HG02610 (cell line): Measurements from ENCODE around the gene CTXND1.

Experiments used
- ATAC-seq: cut with Tn5 transposase; IDR thresholded peaks from one replicate; pipeline ENCODE4 v1.9.1; 2021; ENCODE audit warnings: mild to moderate bottlenecking, moderate library complexity; ENCODE audit not compliant: unreplicated experiment

CTXND1 gene

GRCh38 chr15:80183306-80183705, 68.7 kb downstream of the CTXND1 start:
- ATAC-seq, result no peak

DNA sequence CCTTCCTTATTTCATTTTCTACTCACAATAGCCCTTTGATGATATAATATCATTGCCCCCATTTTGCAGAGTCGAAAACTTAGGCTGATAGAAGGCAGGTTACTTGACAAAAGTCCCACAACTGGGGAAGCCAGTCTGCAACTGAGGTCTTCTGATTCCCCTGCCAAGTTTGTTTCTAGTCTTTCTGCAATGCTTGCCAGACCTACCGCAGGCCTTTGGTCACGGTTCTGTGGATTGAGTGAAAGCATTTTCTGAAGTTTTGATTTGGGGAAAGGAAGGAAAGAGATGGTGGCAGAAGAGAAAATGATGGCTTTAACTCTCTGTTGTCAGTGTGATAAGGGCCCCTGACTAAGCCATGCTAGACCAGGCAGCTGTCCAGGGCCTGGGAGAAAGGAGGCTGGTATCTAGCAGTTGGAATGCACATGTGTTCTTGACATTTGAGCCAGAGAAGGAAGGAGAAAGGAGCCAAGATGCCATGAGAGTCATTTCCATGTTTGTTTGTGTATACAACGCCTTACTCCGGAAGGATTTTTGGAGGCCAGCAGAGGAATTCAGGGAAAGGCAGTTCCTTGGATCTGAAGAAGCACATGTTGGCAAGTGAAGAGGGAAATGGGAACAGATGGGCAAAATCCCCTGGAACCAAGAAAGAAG, 69.3 kb downstream of the CTXND1 start:
- ATAC-seq, result no peak

GRCh38 chr15:80180986-80181385, 71.0 kb downstream of the CTXND1 start:
- no peak for ATAC-seq

- no peak for ATAC-seq
These were observed 71.5 kb downstream of the CTXND1 start for GRCh38 chr15:80180468-80180867.

DNA sequence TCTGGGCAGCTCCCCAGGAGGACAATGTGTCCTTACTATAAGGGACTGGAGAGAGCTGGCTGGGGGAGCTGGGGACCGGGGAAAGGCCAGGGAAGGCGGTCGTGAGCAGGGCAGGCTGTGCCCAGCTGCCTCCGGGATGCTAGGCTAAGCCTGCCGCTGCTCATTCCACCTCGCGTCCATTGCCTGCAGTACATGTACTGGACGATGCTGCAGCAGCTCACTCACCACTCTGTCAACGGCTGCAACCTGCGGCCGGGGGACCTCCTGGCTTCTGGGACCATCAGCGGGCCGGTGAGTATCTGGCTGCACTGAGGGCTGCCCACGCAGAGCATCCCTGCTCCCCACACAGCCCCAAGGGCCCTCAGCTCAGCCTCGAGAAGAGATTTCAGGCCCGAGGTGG, 72.1 kb downstream of the CTXND1 start:
- ATAC-seq, result no peak

GRCh38 chr15:80179025-80179759, 72.8 kb downstream of the CTXND1 start:
- no peak for ATAC-seq

DNA sequence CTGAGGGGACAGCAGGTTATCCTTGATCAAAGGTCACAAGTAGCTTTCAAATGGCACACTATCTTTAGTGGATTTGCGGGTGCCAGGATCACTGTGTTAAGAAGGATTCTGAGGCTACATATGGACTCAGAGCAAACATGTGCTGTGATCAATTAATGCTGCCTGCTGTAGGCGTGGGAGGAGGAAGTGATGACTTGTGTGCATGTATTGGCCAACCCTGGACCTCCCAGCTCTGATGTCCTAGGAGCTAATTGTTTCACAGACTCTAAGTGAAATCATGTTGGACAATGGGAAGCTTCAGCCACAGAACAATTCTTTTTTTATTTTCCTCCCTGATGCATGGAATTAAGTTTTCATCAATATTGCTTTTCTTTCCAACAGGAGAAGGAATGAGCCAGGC, 74.9 kb downstream of the CTXND1 start:
- ATAC-seq, result no peak

DNA sequence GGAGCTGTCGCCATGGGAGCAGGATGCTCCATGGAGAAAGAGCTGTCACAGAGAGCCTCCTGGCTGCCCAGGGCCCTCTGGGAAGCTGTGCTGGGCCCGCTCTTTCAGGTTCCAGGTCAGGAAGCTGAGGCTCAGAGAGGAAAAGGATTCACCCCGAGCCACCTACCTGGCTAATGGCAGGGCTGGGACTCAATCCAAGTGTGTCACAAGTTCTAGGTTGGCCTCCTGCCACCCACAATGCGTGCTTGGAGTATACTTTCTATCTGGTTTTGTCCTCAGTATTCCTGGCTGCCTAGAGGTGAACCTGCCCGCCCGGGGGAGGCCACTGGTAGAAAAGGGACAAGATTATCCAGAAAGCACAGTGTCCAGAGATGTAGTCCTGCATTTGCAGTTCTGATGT, 75.6 kb downstream of the CTXND1 start:
- ATAC-seq, result no peak

DNA sequence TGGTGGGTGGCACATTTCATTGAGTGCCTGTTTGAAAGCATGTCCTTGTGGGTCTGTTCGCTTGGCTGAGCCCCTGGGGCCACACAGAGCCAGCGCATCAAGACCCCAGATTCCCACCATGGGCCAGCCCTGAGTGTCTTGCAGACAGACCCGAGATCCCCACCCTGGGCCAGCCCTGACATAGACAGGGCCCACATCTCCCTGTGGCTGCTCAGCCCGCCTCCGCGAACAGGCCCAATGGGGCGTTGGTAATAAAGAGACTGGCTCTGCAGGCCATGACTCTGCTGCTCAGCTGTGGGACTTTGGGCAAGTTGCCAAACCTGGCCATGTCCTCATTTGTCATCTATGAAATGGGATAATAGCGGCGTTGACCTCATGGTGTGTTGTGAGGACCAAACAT, 76.6 kb downstream of the CTXND1 start:
- no peak for ATAC-seq

DNA sequence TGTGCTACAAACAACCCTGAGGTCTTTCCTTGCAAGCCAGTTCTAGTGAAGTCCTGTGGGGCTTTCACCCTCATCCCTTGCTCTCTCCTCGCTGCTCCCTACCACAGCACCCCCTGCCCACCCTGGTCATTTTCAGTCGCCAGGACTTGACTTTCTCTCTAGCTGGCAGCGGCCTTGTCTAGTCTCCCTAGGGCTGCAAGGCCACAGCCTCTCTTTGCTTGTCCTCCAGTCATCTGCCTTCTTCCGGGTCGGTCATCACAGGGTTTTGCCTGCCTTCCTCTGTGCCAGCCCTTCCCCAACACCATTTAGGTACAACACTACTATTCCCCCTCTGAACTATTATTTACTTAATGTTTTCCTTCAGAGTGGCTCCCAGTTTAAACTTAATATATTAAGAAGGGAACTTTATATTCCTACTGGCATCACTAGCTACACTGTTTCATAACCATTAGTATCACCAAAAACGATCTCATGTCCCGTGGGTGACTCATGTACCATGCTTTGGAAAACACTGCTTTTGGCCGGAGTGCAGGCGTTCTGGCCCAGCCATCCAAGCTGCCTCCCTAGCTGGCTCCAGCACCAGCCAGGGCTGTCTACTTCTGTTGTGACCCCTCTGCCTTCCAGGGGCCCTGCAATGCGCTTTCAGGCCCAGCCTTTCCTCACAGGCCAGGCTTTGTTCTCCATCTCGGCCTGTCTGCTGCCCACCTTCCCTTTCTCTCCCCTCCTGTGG, 77.8 kb downstream of the CTXND1 start:
- ATAC-seq, result no peak

DNA sequence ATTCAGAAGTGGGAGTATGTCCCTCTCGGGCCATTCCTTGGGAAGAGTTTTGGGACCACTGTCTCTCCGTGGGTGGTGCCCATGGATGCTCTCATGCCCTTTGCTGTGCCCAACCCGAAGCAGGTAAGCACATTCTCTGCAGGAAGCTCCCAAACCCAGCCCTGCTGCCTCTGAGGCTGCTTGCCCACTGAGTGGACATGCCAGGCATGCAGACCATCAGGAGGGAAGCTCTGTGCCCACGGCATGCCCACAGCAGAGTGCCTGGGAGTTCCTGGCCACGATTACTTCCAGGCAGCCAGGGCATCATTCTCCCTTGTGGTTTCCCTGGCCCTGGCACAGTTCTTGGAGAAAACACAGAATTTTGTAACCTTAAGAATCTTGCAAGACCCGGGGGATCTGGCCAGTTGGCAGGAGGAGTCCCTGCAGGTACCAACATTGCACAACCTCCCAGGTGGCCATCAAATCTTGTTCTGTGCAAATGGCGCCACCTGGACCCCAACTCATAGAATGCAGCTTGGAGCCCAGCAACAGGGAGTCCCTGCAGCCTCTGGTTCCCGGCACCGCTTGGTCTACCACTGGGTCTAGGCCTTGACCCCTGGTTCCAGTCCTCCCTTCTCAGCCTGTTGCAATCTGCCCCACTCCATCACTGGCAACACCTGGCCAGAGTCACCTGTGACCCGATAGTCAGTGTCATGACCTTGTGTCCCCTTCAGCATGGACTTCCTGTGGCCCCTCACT, 78.8 kb downstream of the CTXND1 start:
- no peak for ATAC-seq

GRCh38 chr15:80172401-80172800, 79.6 kb downstream of the CTXND1 start:
- no peak for ATAC-seq

DNA sequence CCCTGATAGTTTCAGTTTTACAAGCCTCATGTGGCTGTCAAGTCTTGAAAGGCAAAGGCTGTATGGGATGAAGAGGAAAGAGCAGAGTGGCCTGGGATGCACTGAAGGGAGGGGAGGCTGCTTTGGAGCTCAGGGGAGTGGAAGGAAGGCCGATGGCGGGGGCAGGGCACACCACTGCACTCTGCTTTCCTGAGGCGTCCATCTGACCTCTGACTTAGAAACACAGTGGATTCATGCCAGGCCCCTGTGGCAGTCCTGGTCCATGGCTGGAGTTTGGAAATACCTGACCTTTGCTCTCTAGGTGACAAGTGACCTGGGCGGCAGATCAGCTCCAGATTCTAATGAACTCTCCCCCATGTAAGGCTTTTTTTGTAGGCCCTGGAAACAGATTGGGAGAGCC, 80.2 kb downstream of the CTXND1 start:
- ATAC-seq, result no peak

GRCh38 chr15:80170596-80170995, 81.4 kb downstream of the CTXND1 start:
- ATAC-seq, result no peak

DNA sequence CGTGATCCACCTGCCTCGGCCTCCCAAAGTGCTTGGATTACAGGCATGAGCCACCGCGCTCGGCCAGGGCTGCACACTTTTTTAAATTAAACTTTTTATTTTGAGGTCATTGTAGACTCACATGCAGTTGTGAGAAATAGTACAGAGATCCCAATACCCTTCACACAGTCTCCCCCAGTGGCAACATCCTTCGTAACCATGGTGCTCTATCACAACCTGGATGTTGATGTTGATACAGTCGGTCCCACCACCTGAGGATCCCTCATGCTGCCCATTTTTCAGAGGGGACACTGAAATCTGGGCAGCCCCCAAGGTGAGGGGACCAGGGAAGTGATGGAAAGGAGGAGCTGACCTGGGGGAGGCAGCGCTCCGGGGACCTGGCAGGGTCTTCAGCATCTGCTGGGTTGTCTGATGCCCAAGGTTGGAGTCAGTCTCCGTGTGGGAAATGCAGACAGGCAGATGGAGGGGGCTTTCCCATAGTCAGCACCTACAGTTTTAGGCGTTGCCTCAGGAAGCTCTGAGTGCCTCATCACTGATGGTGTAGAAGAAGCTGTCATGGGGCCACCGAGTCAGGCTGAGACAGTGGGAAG, 82.2 kb downstream of the CTXND1 start:
- no peak for ATAC-seq

DNA sequence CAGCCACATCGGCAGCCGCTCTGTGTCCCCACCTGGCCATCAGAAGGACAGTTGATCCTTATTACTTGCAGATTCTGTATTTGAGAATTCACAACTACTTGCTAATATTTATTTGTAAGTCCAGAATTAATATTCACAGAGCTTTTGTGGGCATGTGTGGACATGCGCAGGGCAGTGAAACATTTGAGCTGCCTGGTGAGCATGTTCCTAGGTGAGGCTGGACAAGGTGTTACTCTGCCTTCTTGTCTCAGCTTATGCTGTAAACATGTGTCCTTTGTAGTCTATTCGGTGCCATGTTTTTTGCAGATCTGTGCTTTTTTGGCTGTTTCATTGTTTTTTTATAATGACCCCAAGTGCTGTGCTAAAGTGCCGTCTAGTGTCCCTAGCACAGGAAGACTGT, 83.6 kb downstream of the CTXND1 start:
- ATAC-seq, result no peak

GRCh38 chr15:80167936-80168335, 84.1 kb downstream of the CTXND1 start:
- no peak for ATAC-seq

GRCh38 chr15:80163897-80164296, 88.1 kb downstream of the CTXND1 start:
- no peak for ATAC-seq

GRCh38 chr15:80163217-80163616, 88.8 kb downstream of the CTXND1 start:
- no peak for ATAC-seq

DNA sequence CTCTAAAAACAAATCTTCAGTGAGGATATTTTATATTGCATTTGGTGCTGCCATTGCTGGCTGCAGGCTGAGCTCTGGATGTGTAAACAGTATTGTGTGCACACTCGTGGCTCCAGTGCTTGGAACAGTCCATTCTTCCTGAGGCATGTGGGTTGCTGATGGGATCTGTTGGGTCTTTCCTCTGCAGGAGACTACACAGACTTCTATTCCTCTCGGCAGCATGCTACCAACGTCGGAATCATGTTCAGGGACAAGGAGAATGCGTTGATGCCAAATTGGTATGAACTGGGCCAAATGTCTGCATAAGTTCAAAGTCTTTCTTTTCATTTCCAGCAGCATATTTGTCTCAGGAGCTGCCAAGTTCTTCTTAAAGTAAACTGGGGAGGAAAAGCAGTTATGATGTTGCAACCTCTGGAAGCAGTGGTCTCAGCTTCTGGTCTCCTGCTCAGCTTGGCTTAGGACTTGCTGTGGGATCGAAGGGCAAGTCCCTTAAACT, 89.9 kb downstream of the CTXND1 start:
- no peak for ATAC-seq
